Measurements from ENCODE around the gene GPX3. TPM values are rescaled to one million over a fixed set of nuclear protein-coding genes. Genes with fewer than 3 reads are reported as not detected.
A peak's percentile ranks its signal among the peaks of the same experiment; 100 is the strongest.

GPX3 gene
- polyA plus RNA-seq, 1 experiment = 3.8 TPM

- no peak for DNase-seq (ENCODE audit: low read depth)
- ChIA-PET POLR2A (no interaction called here), CTCF (interaction anchor here (1.1 to 6.3 kb wide), 7 partner anchors 9 to 85 kb away, joined by 3 to 76 read pairs (median 4); no protein-coding TSS in a partner anchor)
- TF ChIP-seq CTCF (IDR thresholded peaks at IDR 0.05; ENCODE audit: insufficient read depth, low read depth, low read length) = no peak
- H3K4me3 ChIP-seq (ENCODE audit: low read depth, low read length) = no peak overlapping the region
- no peaks in the 10 kb centered on the region for H3K27me3 ChIP-seq (ENCODE audit: control insufficient read depth, insufficient read depth, low read length)
- peaks cover 35% of the 10 kb centered on the region for H3K36me3 ChIP-seq (ENCODE audit: control insufficient read depth, insufficient read depth, low read length)
Observed at GRCh38 chr5:151041577-151042268, 21.3 kb downstream of the GPX3 start.

- Histone ChIP-seq H3K27me3 (ENCODE audit: control insufficient read depth, insufficient read depth, low read length) (no peaks in the 10 kb centered on the region), H3K36me3 (ENCODE audit: control insufficient read depth, insufficient read depth, low read length) (peaks cover 32% of the 10 kb centered on the region), H3K4me3 (ENCODE audit: low read depth, low read length) (no peak overlapping the region)
- ChIA-PET POLR2A (no interaction called here), CTCF (interaction anchor here (1.1 to 6.3 kb wide), 4 partner anchors 8 to 72 kb away, joined by 3 to 76 read pairs (median 20); no protein-coding TSS in a partner anchor)
- DNase-seq (ENCODE audit: low read depth) = no peak
- no peak for TF ChIP-seq CTCF (IDR thresholded peaks at IDR 0.05; ENCODE audit: insufficient read depth, low read depth, low read length)
Observed at GRCh38 chr5:151042453-151043093, 22.2 kb downstream of the GPX3 start.

GRCh38 chr5:151047814-151048425 lies 27.5 kb downstream of the GPX3 start:
- ChIA-PET CTCF (interaction anchor here (0.6 to 10.9 kb wide), 33 partner anchors 8 to 1184 kb away, joined by 3 to 519 read pairs (median 5); partner anchors contain the start of genes GPX3 and TNIP1), POLR2A (no interaction called here)
- H3K36me3 ChIP-seq (ENCODE audit: control insufficient read depth, insufficient read depth, low read length) = peaks cover 38% of the 10 kb centered on the region
- TF ChIP-seq CTCF (IDR thresholded peaks at IDR 0.05; ENCODE audit: insufficient read depth, low read depth, low read length) = peak; percentile 91
- DNase-seq (ENCODE audit: low read depth) = no peak
- H3K4me3 ChIP-seq (ENCODE audit: low read depth, low read length) = no peak overlapping the region
- H3K27me3 ChIP-seq (ENCODE audit: control insufficient read depth, insufficient read depth, low read length) = no peaks in the 10 kb centered on the region

GRCh38 chr5:151048526-151048925 lies 28.1 kb downstream of the GPX3 start:
- Histone ChIP-seq H3K4me3 (ENCODE audit: low read depth, low read length) (no peak overlapping the region), H3K27me3 (ENCODE audit: control insufficient read depth, insufficient read depth, low read length) (no peaks in the 10 kb centered on the region), H3K36me3 (ENCODE audit: control insufficient read depth, insufficient read depth, low read length) (peaks cover 38% of the 10 kb centered on the region)
- DNase-seq (ENCODE audit: low read depth) = no peak
- peak; percentile 43 for TF ChIP-seq CTCF (IDR thresholded peaks at IDR 0.05; ENCODE audit: insufficient read depth, low read depth, low read length)
- ChIA-PET CTCF (interaction anchor here (1.0 to 10.9 kb wide), 29 partner anchors 8 to 117 kb away, joined by 3 to 519 read pairs (median 5); partner anchors contain the start of genes GPX3 and TNIP1), POLR2A (no interaction called here)
